ENCODE results near the gene DIP2A. TPM values are rescaled to one million over a fixed set of nuclear protein-coding genes. Genes with fewer than 3 reads are reported as not detected.
"Not testable (repeated sequence)": the region's sequence is repeated elsewhere in the genome, so short reads cannot be mapped to it uniquely, and the experiment has no call there.

DIP2A gene
- total RNA-seq, 2 experiments from 2014 or later: 52.9 to 53.2 TPM

GRCh38 chr21:46442938-46443337 lies 15.8 kb upstream of the DIP2A start:
- Mint-ChIP-seq H3K9me3 (no peaks in the 10 kb centered on the region), H3K4me1 (peaks cover 4% of the 10 kb centered on the region), H3K27ac (no peak overlapping the region), H3K27me3 (no peaks in the 10 kb centered on the region), H3K4me3 (no peak overlapping the region), H3K36me3 (ENCODE audit: low read depth) (peaks cover 66% of the 10 kb centered on the region)
- POLR2A ChIA-PET: no interaction called here
- no peak for DNase-seq
- CTCF ChIA-PET: no interaction called here

- ChIA-PET POLR2A (interaction anchor here (1.4 kb wide), 1 partner anchor 14 kb away, joined by 5 read pairs; no protein-coding TSS in a partner anchor), CTCF (no interaction called here)
- Mint-ChIP-seq H3K4me3 (no peak overlapping the region), H3K9me3 (peaks cover 7% of the 10 kb centered on the region), H3K27ac (peak overlapping the region; percentile 18), H3K36me3 (ENCODE audit: low read depth) (peaks cover 70% of the 10 kb centered on the region), H3K4me1 (peaks cover 4% of the 10 kb centered on the region), H3K27me3 (no peaks in the 10 kb centered on the region)
- no peak for DNase-seq
These were observed 14.8 kb upstream of the DIP2A start for GRCh38 chr21:46443910-46444309.

- H3K9me3 Mint-ChIP-seq: peaks cover 12% of the 10 kb centered on the region
- H3K27me3 Mint-ChIP-seq: no peaks in the 10 kb centered on the region
- H3K36me3 Mint-ChIP-seq (ENCODE audit: low read depth): peaks cover 72% of the 10 kb centered on the region
- H3K4me1 Mint-ChIP-seq: peaks cover 2% of the 10 kb centered on the region
- H3K4me3 Mint-ChIP-seq: no peak overlapping the region
- H3K27ac Mint-ChIP-seq: no peak overlapping the region
- ChIA-PET CTCF (no interaction called here), POLR2A (interaction anchor here (1.0 to 1.4 kb wide), 2 partner anchors 8 to 10 kb away, joined by 3 to 7 read pairs; no protein-coding TSS in a partner anchor)
- DNase-seq: no peak
These were observed 10.6 kb upstream of the DIP2A start for GRCh38 chr21:46448108-46448507.

- H3K27me3 Mint-ChIP-seq, H3K4me3 Mint-ChIP-seq, H3K27ac Mint-ChIP-seq, DNase-seq, H3K4me1 Mint-ChIP-seq, CTCF ChIA-PET: not testable (repeated sequence)
- Mint-ChIP-seq H3K9me3 (peaks cover 12% of the 10 kb centered on the region), H3K36me3 (ENCODE audit: low read depth) (peaks cover 70% of the 10 kb centered on the region)
- POLR2A ChIA-PET: interaction anchor here (1.4 kb wide), 1 partner anchor 9 kb away, joined by 5 read pairs; no protein-coding TSS in a partner anchor
These were observed 9.8 kb upstream of the DIP2A start for GRCh38 chr21:46448855-46449254.

- H3K27me3 Mint-ChIP-seq: no peaks in the 10 kb centered on the region
- POLR2A ChIA-PET: no interaction called here
- peaks cover 21% of the 10 kb centered on the region for H3K4me1 Mint-ChIP-seq
- no peak overlapping the region for H3K4me3 Mint-ChIP-seq
- no peak for DNase-seq
- peaks cover 77% of the 10 kb centered on the region for H3K36me3 Mint-ChIP-seq (ENCODE audit: low read depth)
- H3K9me3 Mint-ChIP-seq: peaks cover 12% of the 10 kb centered on the region
- CTCF ChIA-PET: no interaction called here
- no peak overlapping the region for H3K27ac Mint-ChIP-seq
These were observed 6.0 kb upstream of the DIP2A start for GRCh38 chr21:46452710-46453109.

DNA sequence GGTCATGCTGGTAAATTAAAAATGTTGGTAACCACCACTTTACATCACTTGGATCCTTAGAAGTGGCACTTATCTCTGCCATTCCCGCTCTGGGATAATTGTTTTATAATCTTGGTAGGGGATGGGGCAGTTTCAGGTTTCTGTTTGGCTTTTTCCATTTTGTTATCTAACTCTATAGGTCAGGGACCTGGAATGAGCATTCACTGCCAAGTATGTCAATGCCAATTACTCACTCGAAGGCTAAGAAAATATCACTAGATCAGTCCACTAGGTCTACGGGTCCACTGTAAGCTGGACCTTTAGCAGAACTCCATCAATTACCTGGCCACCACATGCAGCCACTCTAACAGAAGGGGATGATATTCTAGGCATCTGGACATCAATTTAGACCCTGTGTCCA lies 4.5 kb upstream of the DIP2A start:
- no peaks in the 10 kb centered on the region for H3K27me3 Mint-ChIP-seq
- no peak overlapping the region for H3K27ac Mint-ChIP-seq
- H3K4me3 Mint-ChIP-seq: no peak overlapping the region
- ChIA-PET POLR2A (no interaction called here), CTCF (no interaction called here)
- peaks cover 23% of the 10 kb centered on the region for H3K4me1 Mint-ChIP-seq
- no peak for DNase-seq
- H3K9me3 Mint-ChIP-seq: peaks cover 5% of the 10 kb centered on the region
- peaks cover 67% of the 10 kb centered on the region for H3K36me3 Mint-ChIP-seq (ENCODE audit: low read depth)

GRCh38 chr21:46454634-46455390 lies 3.9 kb upstream of the DIP2A start:
- CTCF ChIA-PET: no interaction called here
- H3K4me1 Mint-ChIP-seq: peaks cover 25% of the 10 kb centered on the region
- H3K36me3 Mint-ChIP-seq (ENCODE audit: low read depth): peaks cover 63% of the 10 kb centered on the region
- H3K4me3 Mint-ChIP-seq: no peak overlapping the region
- H3K27ac Mint-ChIP-seq: no peak overlapping the region
- no peaks in the 10 kb centered on the region for H3K27me3 Mint-ChIP-seq
- H3K9me3 Mint-ChIP-seq: peaks cover 3% of the 10 kb centered on the region
- DNase-seq: no peak
- POLR2A ChIA-PET: interaction anchor here (1.1 to 4.8 kb wide), 2 partner anchors 54 to 181 kb away, joined by 3 to 45 read pairs; partner anchors contain the start of gene PRMT2

DNA sequence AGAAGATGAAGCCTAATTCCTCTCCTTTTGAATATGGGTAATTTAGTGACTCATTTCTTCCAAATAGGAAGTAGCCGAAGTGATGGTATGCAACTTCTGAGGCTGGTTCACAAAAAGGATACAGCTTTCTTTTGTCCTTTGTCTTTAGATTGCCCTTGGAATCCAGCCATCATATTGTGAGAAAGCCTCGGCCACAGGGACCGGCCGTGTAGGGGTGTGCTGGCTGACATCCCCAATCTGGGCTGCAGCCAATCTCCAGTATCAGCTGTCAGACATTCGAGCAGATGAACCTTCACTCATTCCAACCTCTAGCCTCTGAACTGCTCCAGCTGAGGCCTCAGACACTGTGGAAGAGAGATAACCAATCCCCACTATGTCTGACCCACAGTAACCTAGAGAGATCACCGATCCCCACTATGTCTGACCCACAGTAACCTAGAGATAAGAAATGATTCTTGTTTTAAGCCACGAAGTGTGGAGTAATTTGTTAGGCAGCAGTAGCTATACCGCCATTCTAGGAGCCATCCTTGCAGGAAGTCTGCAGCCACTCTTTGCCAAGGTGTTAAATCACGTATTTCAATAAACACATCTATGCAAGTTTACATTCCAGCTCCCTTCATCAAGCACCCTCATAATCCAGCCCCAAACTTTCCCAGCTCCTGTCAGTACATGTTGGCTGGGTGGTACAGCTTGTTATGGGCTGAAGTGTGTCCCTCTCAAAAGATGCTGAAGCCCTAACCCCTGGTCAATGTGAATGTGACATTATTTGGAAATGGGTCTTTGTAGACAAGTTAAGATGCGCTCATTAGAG lies 2.9 kb upstream of the DIP2A start:
- no peak for DNase-seq

DNA sequence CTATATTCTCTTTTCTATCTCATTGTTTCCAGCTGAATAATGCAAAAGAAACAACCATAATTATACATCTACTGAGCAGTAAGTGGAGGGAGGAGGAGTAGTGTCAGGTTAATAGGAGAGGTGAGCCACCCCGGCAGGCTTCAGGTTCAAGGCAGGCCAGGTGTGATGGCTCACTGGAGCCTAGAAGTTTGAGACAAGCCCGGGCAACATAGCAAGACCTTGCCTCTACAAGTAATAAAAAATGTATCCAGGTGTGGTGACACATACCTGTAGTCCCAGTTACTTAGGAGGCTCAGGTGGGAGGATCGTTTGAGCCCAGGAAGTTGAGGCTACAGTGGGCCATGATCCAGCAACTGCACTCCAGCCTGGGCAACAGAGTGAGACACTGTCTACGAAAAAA lies 1.9 kb upstream of the DIP2A start:
- Mint-ChIP-seq H3K4me1 (peaks cover 33% of the 10 kb centered on the region), H3K9me3 (no peaks in the 10 kb centered on the region), H3K27ac (no peak overlapping the region), H3K27me3 (no peaks in the 10 kb centered on the region), H3K36me3 (ENCODE audit: low read depth) (peaks cover 44% of the 10 kb centered on the region), H3K4me3 (peak overlapping the region; percentile 28)
- CTCF ChIA-PET: interaction anchor here (0.9 to 2.5 kb wide), 3 partner anchors 23 to 313 kb away, joined by 4 to 9 read pairs (median 5); no protein-coding TSS in a partner anchor
- POLR2A ChIA-PET: interaction anchor here (1.5 to 6.9 kb wide), 7 partner anchors 12 to 179 kb away, joined by 5 to 61 read pairs (median 11); partner anchors contain the start of genes C21orf58, PCNT and PRMT2
- no peak for DNase-seq

More for the DNA sequence above, 2.9 kb upstream of the DIP2A start:
- Mint-ChIP-seq H3K9me3 (no peaks in the 10 kb centered on the region), H3K4me1 (peaks cover 29% of the 10 kb centered on the region), H3K27ac (no peak overlapping the region), H3K27me3 (no peaks in the 10 kb centered on the region), H3K4me3 (no peak overlapping the region), H3K36me3 (ENCODE audit: low read depth) (peaks cover 53% of the 10 kb centered on the region)
- ChIA-PET CTCF (interaction anchor here (2.5 kb wide), 1 partner anchor 312 kb away, joined by 9 read pairs; no protein-coding TSS in a partner anchor), POLR2A (interaction anchor here (1.1 to 6.9 kb wide), 6 partner anchors 8 to 180 kb away, joined by 3 to 61 read pairs (median 18); partner anchors contain the start of genes C21orf58, PCNT and PRMT2)

DNA sequence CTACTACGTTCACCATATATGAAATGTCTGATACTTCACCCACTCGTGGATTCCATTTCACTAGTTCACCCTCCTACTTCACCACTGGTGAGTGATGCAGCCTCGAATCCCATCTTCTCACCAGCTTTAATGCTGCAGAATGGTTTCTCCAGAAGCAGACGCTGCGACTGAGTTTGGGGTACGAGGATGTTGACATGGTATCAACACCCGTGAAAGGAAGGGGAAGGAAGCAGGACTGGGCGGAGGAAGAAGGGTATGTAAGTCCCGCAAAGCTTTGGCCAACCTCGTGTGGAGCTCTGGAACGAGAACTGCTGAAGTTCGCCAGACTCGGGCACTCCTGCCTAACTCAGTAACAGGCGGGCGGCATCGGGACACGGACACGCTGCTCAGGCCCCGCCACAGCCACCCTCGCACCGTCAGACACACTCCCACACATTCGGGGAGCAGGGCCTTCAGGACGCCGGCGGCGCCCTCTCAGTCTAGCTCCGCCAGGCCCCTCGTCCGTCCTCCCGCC lies 833 bp upstream of the DIP2A start:
- H3K4me3 Mint-ChIP-seq: peak overlapping the region; percentile 87
- no peaks in the 10 kb centered on the region for H3K9me3 Mint-ChIP-seq
- H3K27me3 Mint-ChIP-seq: no peaks in the 10 kb centered on the region
- peak; percentile 43 for DNase-seq
- peaks cover 34% of the 10 kb centered on the region for H3K36me3 Mint-ChIP-seq (ENCODE audit: low read depth)
- H3K27ac Mint-ChIP-seq: peak overlapping the region; percentile 81
- CTCF ChIA-PET: interaction anchor here (0.5 to 2.5 kb wide), 11 partner anchors 11 to 314 kb away, joined by 3 to 9 read pairs (median 3); partner anchors contain the start of gene PRMT2
- H3K4me1 Mint-ChIP-seq: peaks cover 37% of the 10 kb centered on the region
- POLR2A ChIA-PET: interaction anchor here (0.6 to 6.9 kb wide), 26 partner anchors 9 to 487 kb away, joined by 3 to 61 read pairs (median 6); partner anchors contain the start of genes C21orf58, MCM3AP, PCNT and PRMT2

- peaks cover 37% of the 10 kb centered on the region for H3K4me1 Mint-ChIP-seq
- POLR2A ChIA-PET: interaction anchor here (1.0 to 6.9 kb wide), 13 partner anchors 10 to 181 kb away, joined by 3 to 61 read pairs (median 5); partner anchors contain the start of genes C21orf58, PCNT and PRMT2
These were observed 299 bp downstream of the DIP2A start for GRCh38 chr21:46459024-46459355.

DNA sequence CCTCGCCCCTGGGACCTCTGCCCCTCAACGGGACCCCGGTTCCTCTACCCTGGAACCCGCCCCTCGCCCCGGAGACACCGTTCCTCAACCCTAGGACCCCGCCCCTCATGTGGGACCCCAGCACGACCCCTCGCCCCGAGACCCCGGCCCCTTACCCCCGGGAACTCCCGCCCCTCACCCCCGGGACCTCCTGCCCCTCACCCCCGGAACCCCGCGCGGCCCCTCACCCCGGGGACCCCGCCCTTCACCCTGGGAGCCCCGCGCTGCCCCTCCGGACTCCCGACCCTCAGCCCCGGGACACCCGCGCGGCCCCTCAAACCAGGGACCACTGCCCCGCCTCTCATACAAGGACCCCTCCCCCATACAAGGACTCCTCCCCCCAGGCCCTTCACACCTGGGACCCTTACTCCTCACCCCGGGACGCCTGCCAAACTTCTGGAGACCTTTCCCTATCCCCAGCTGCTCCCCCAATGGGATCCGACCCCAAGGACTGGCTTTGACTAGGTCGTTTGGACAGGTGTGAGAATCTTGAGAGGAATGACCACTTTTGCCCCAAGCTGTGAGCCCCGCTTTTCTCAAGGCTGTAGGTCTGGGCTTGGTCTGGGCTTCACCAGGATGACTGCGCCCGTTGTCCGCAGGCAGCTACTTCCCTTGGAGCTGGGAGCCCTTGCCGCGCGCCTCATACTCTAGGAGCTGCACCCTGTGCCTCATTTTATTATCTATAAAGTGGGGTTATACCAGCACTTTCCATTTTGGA lies 843 bp downstream of the DIP2A start:
- POLR2A ChIA-PET: interaction anchor here (1.0 to 6.9 kb wide), 12 partner anchors 9 to 180 kb away, joined by 3 to 61 read pairs (median 6); partner anchors contain the start of genes C21orf58, PCNT and PRMT2
- Mint-ChIP-seq H3K36me3 (ENCODE audit: low read depth) (peaks cover 32% of the 10 kb centered on the region), H3K27me3 (no peaks in the 10 kb centered on the region), H3K4me3 (peak overlapping the region; percentile 85), H3K9me3 (no peaks in the 10 kb centered on the region), H3K27ac (peak overlapping the region; percentile 79), H3K4me1 (peaks cover 37% of the 10 kb centered on the region)
- CTCF ChIA-PET: interaction anchor here (1.0 to 2.5 kb wide), 3 partner anchors 39 to 180 kb away, joined by 3 to 9 read pairs (median 4); no protein-coding TSS in a partner anchor
- peak; percentile 21 for DNase-seq

More at GRCh38 chr21:46459024-46459355, 299 bp downstream of the DIP2A start:
- Mint-ChIP-seq H3K27me3 (no peaks in the 10 kb centered on the region), H3K27ac (peak overlapping the region; percentile 81), H3K4me3 (peak overlapping the region; percentile 85), H3K9me3 (no peaks in the 10 kb centered on the region), H3K36me3 (ENCODE audit: low read depth) (peaks cover 29% of the 10 kb centered on the region)
- CTCF ChIA-PET: interaction anchor here (1.5 to 2.5 kb wide), 2 partner anchors 42 to 181 kb away, joined by 4 to 9 read pairs; no protein-coding TSS in a partner anchor
- no peak for DNase-seq
